ENCODE results near the gene L1CAM. TPM values are rescaled to one million over a fixed set of nuclear protein-coding genes. Genes with fewer than 3 reads are reported as not detected.

Gene L1CAM
- total RNA-seq, 6 experiments from 2014 or later = 0.33 to 0.64 (median 0.47) TPM; not detected in 2

DNA sequence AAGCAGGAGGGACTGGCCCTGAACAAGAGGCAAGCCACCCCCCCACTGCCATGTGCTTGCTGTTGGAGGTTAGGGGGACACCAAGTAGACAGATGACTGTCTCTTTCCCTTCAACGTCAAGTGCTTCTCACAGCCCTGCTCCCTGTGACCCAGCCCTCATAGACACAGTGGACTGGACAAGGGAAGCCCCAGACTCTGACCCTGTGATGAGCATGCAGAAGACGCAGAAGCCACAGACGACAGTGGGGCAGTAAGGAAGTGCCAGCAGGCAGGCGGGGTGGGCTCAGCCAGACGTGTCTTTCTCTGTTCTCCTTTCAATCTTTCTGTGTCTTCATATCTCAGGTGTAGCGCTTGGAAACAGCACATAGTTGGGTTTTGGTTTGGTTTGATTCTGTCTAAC, 2.4 kb upstream of the L1CAM start:
- WGBS (ENCODE audit: insufficient coverage, low coverage, low lambda C conversion rate, missing lambda C conversion rate) = 30% methylated on average over 2 of the region's 6 CpGs
- DNase-seq (no peak), ATAC-seq (no peak)
- TF ChIP-seq POLR2A (IDR thresholded peaks at IDR 0.05) = no peak
- TF ChIP-seq, protein P1, sequence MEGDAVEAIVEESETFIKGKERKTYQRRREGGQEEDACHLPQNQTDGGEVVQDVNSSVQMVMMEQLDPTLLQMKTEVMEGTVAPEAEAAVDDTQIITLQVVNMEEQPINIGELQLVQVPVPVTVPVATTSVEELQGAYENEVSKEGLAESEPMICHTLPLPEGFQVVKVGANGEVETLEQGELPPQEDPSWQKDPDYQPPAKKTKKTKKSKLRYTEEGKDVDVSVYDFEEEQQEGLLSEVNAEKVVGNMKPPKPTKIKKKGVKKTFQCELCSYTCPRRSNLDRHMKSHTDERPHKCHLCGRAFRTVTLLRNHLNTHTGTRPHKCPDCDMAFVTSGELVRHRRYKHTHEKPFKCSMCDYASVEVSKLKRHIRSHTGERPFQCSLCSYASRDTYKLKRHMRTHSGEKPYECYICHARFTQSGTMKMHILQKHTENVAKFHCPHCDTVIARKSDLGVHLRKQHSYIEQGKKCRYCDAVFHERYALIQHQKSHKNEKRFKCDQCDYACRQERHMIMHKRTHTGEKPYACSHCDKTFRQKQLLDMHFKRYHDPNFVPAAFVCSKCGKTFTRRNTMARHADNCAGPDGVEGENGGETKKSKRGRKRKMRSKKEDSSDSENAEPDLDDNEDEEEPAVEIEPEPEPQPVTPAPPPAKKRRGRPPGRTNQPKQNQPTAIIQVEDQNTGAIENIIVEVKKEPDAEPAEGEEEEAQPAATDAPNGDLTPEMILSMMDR (IDR thresholded peaks at IDR 0.05) = no peak
- peaks cover 7 to 22% of the 10 kb centered on the region in 2 donors for H3K27me3 ChIP-seq
- no peak overlapping the region for H3K27ac ChIP-seq
- H3K36me3 ChIP-seq = no peaks in the 10 kb centered on the region
- H3K4me1 ChIP-seq = no peaks in the 10 kb centered on the region
- no peaks in the 10 kb centered on the region for H3K9me3 ChIP-seq
- intact Hi-C loops (cut with DNase I) = no loop called here
- no peak overlapping the region for H3K4me3 ChIP-seq

DNA sequence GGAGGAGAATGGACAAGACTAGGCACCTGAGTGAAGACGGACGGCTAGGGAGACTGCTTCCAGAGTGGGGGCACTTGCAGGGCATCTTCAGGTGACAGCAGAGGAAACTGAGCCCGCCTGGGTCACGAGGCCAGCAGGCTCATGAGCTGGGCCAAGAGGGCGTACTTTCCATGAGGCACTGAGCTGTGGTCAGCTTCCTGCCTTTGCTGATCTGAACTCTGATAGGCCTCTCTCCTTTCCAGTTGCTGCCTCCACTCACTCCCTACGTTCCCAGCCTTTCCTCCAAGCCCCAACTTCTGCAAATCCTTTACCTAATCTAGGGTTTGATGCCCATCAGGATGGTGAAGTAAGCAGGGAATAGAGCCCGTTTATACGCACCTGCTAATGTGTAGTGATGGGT, 1.4 kb upstream of the L1CAM start:
- ATAC-seq = no peak
- Histone ChIP-seq H3K27ac (no peak overlapping the region), H3K4me1 (no peaks in the 10 kb centered on the region), H3K9me3 (no peaks in the 10 kb centered on the region), H3K4me3 (no peak overlapping the region), H3K36me3 (no peaks in the 10 kb centered on the region), H3K27me3 (peaks cover 7 to 22% of the 10 kb centered on the region in 2 donors)
- WGBS (ENCODE audit: insufficient coverage, low coverage, low lambda C conversion rate, missing lambda C conversion rate) = 58% methylated on average over 4 of the region's 8 CpGs
- TF ChIP-seq POLR2A (IDR thresholded peaks at IDR 0.05) = no peak
- TF ChIP-seq, protein P1 (IDR thresholded peaks at IDR 0.05) = no peak
- no peak for DNase-seq
- intact Hi-C loops (cut with DNase I) = no loop called here

DNA sequence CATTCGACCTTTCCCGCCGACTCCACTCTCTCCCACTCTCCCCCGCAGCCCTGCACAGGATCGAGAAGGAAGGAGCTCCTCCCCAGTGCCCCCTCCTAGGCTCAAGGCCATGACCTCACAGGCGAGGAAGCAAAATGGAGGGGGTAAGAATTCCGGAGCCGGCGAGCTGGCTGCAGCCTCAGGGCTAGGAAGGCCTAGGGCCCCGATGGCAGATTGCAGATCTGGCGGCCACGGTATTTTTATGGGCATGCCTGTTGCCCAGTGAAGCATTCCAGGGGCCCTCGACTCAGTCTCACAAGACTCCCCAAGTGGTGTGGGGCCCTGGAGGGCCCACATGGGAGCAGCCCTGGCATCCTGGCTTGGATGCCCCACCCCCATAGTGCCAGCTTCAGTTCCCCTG, 942 bp upstream of the L1CAM start:
- H3K36me3 ChIP-seq = no peaks in the 10 kb centered on the region
- H3K27ac ChIP-seq = no peak overlapping the region
- DNase-seq (no peak), ATAC-seq (no peak)
- no peaks in the 10 kb centered on the region for H3K9me3 ChIP-seq
- TF ChIP-seq, protein P1 (IDR thresholded peaks at IDR 0.05) = no peak
- TF ChIP-seq POLR2A (IDR thresholded peaks at IDR 0.05) = no peak
- peaks cover 7 to 22% of the 10 kb centered on the region in 2 donors for H3K27me3 ChIP-seq
- H3K4me1 ChIP-seq = no peaks in the 10 kb centered on the region
- 15% methylated on average over 5 of the region's 13 CpGs for WGBS (ENCODE audit: insufficient coverage, low coverage, low lambda C conversion rate, missing lambda C conversion rate)
- H3K4me3 ChIP-seq = no peak overlapping the region
- intact Hi-C loops (cut with DNase I) = no loop called here

DNA sequence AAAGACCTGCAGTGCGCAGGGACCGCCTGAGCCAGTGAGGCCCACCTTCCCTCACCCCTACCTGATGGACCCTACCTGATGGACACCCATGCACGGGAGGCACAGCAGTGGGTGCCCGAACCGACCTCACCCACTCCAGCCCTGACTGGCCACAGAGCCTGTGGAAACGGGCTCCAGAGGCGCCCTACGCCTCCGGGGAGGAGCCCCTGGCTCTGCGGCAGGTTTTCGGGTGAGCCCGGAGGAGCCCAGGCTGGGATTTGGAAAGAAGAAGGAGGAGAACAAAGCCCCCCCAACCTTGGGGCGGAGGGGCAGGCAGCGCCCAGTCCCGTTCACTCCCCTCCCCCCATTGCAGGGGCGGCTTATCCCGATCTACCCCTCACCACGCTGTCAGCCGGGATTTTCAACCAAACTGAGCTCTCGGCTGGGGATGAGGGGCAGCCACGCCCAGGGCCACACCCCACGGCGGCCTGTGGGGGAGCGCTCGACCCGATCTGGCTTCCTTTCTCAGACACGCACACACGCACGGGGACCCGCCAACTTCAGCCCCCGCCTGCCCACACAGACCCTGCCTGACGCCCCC, 675 bp downstream of the L1CAM start:
- no peak overlapping the region for H3K4me3 ChIP-seq
- TF ChIP-seq POLR2A (IDR thresholded peaks at IDR 0.05) = no peak
- H3K9me3 ChIP-seq = no peaks in the 10 kb centered on the region
- ATAC-seq (no peak), DNase-seq (no peak)
- intact Hi-C loops (cut with DNase I) = no loop called here
- no peak overlapping the region for H3K27ac ChIP-seq
- WGBS (ENCODE audit: insufficient coverage, low coverage, low lambda C conversion rate, missing lambda C conversion rate) = 9% methylated on average over 9 of the region's 32 CpGs
- no peaks in the 10 kb centered on the region for H3K36me3 ChIP-seq
- H3K4me1 ChIP-seq = no peaks in the 10 kb centered on the region
- peaks cover 7 to 22% of the 10 kb centered on the region in 2 donors for H3K27me3 ChIP-seq

DNA sequence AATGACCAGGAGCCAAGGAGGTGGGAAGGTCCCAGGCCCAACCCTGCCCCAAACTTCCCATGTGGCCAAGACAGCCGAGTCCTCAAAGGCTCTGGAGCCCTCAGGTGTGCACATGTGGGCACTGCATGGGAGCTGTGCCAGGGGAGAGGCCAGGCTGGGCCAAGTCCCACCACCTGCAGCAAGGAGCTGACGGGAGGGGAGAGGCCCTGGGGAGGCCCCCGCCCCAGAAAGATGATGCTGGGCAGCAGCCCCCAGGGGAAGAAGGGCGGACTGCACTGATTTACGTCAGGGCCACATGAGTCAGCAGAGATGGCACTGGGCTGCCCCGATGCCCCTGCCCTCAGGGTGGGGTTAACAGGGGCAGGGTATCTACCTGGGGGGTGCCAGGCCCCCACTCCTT, 1.4 kb downstream of the L1CAM start:
- TF ChIP-seq, protein P1 (IDR thresholded peaks at IDR 0.05) = no peak
- no peak for TF ChIP-seq POLR2A (IDR thresholded peaks at IDR 0.05)
- Histone ChIP-seq H3K9me3 (no peaks in the 10 kb centered on the region), H3K36me3 (no peaks in the 10 kb centered on the region), H3K4me3 (no peak overlapping the region), H3K27me3 (peaks cover 7 to 22% of the 10 kb centered on the region in 2 donors), H3K4me1 (no peaks in the 10 kb centered on the region), H3K27ac (no peak overlapping the region)
- DNase-seq (no peak), ATAC-seq (no peak)
- 54% methylated on average over 3 of the region's 6 CpGs for WGBS (ENCODE audit: insufficient coverage, low coverage, low lambda C conversion rate, missing lambda C conversion rate)
- intact Hi-C loops (cut with DNase I) = no loop called here
